ENCODE measurements around the gene CGREF1.

DNA sequence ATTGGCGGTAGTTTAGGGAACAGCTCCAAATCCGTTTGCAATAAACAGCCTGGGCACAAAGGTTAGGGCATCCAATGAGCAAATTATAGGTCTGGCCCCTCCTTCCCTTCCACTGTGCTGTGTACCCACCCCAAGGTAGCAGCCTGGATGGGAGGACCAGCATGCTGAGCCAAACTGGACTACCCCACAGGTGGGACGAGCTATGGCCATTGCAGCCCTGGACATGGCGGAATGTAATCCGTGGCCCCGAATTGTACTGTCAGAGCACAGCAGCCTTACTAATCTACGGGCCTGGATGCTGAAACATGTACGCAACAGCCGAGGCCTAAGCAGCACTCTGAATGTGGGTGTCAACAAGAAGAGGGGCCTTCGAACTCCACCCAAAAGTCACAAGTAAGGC, 60.7 kb downstream of the CGREF1 start:
- TF ChIP-seq, protein P1, sequence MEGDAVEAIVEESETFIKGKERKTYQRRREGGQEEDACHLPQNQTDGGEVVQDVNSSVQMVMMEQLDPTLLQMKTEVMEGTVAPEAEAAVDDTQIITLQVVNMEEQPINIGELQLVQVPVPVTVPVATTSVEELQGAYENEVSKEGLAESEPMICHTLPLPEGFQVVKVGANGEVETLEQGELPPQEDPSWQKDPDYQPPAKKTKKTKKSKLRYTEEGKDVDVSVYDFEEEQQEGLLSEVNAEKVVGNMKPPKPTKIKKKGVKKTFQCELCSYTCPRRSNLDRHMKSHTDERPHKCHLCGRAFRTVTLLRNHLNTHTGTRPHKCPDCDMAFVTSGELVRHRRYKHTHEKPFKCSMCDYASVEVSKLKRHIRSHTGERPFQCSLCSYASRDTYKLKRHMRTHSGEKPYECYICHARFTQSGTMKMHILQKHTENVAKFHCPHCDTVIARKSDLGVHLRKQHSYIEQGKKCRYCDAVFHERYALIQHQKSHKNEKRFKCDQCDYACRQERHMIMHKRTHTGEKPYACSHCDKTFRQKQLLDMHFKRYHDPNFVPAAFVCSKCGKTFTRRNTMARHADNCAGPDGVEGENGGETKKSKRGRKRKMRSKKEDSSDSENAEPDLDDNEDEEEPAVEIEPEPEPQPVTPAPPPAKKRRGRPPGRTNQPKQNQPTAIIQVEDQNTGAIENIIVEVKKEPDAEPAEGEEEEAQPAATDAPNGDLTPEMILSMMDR (IDR thresholded peaks at IDR 0.05) = no peak
- TF ChIP-seq EZH2 (IDR thresholded peaks at IDR 0.05; ENCODE audit: borderline replicate concordance, insufficient read depth, low read depth, low read length, poor library complexity, severe bottlenecking) = no peak
